Suprapubic skin (tissue), 3 donors: ENCODE data around the gene PDE7B.

Source experiments
- EP300 ChIP-seq: sonication (generic); formaldehyde crosslinking; IDR thresholded peaks from one replicate; pipeline ENCODE4 v1.6.1; 2017; ENCODE audit warnings: antibody characterized with exemption
- TF ChIP-seq, protein P1 (sequence below), 2 donors: fragments of 200-600 bp in 1 of 2; fragments of 450-650 bp in 1 of 2; sonication (generic) in 1 of 2; IDR thresholded peaks; one replicate each; pipeline ENCODE4 v1.5.1; 2016 to 2019; ENCODE audit warnings: antibody characterized with exemption in 2 of 2, mild to moderate bottlenecking in 1 of 2, moderate library complexity in 1 of 2

DNA sequence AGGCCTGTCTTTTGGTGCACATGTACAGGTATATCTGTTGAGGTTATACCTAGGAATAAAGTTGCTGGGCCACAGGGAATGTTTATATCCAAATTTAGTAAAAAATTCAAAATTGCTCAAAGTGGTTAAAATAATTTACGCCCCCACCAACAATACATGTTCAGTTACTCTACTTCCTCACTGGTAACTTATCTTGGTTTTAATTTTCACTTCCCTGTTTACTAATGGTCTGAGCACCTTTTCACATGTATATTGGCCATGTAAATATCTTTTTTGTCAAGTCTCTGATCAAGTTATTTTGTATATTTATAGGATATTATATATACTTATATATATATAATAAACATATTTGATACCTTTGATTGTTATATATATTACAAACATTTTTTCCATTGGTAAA lies 9.7 kb downstream of the PDE7B start:
- TF ChIP-seq, protein P1, sequence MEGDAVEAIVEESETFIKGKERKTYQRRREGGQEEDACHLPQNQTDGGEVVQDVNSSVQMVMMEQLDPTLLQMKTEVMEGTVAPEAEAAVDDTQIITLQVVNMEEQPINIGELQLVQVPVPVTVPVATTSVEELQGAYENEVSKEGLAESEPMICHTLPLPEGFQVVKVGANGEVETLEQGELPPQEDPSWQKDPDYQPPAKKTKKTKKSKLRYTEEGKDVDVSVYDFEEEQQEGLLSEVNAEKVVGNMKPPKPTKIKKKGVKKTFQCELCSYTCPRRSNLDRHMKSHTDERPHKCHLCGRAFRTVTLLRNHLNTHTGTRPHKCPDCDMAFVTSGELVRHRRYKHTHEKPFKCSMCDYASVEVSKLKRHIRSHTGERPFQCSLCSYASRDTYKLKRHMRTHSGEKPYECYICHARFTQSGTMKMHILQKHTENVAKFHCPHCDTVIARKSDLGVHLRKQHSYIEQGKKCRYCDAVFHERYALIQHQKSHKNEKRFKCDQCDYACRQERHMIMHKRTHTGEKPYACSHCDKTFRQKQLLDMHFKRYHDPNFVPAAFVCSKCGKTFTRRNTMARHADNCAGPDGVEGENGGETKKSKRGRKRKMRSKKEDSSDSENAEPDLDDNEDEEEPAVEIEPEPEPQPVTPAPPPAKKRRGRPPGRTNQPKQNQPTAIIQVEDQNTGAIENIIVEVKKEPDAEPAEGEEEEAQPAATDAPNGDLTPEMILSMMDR (IDR thresholded peaks at IDR 0.05): no peak
- TF ChIP-seq EP300: no peak
